SK-N-SH (cell line): ENCODE data around the gene DYNLT2B.
"Not testable (repeated sequence)": the region's sequence is repeated elsewhere in the genome, so short reads cannot be mapped to it uniquely, and the experiment has no call there.

Experiments
- CTCF ChIP-seq: fragments of 200-600 bp; sonication (generic); IDR thresholded peaks from 2 replicates; pipeline ENCODE4 v1.6.1; 2017; ENCODE audit warnings: antibody characterized with exemption, mild to moderate bottlenecking, moderate library complexity
- ELF1 ChIP-seq: IDR thresholded peaks from 2 replicates; pipeline ENCODE4 v1.4.0; 2012
- EP300 ChIP-seq, 2 experiments: IDR thresholded peaks; 2 replicates each; pipeline versions ENCODE4 v1.4.0 to v1.6.1; 2012; ENCODE audit warnings: borderline replicate concordance in 1 of 2, low read depth in 1 of 2, low read length in 1 of 2
- FOSL2 ChIP-seq: IDR thresholded peaks from 2 replicates; pipeline ENCODE4 v1.4.0; 2012; ENCODE audit warnings: low read depth, mild to moderate bottlenecking, moderate library complexity, borderline replicate concordance
- FOXM1 ChIP-seq: IDR thresholded peaks from 2 replicates; pipeline ENCODE4 v1.4.0; 2012; ENCODE audit warnings: low read depth, mild to moderate bottlenecking
- POLR2AphosphoS5 ChIP-seq: IDR thresholded peaks from 2 replicates; pipeline ENCODE4 v1.6.1; 2012; ENCODE audit warnings: low read depth, low read length
- RAD21 ChIP-seq: IDR thresholded peaks from 2 replicates; pipeline ENCODE4 v1.6.1; 2012; ENCODE audit warnings: mild to moderate bottlenecking, low read length
- RCOR1 ChIP-seq: fragments of 150-350 bp; IDR thresholded peaks from 2 replicates; pipeline ENCODE4 v1.6.1; 2017; ENCODE audit warnings: antibody characterized with exemption, low read length
- SIN3A ChIP-seq: IDR thresholded peaks from 2 replicates; pipeline ENCODE4 v1.6.1; 2012; ENCODE audit warnings: low read depth, mild to moderate bottlenecking, low read length, moderate library complexity, borderline replicate concordance
- USF1 ChIP-seq: IDR thresholded peaks from 2 replicates; pipeline ENCODE4 v1.4.0; 2012; ENCODE audit warnings: low read depth, borderline replicate concordance
- USF2 ChIP-seq: fragments of 150-350 bp; IDR thresholded peaks from 2 replicates; pipeline ENCODE4 v1.6.1; 2017; ENCODE audit warnings: antibody characterized with exemption, low read length, low read depth, borderline replicate concordance

- TF ChIP-seq RCOR1; CTCF; ELF1; POLR2AphosphoS5; USF1; FOXM1; SIN3A; EP300 (IDR thresholded peaks at IDR 0.05; ENCODE audit: borderline replicate concordance in 1 of 2, low read depth in 1 of 2, low read length in 1 of 2); FOSL2; RAD21; USF2: not testable (repeated sequence)
Observed at GRCh38 chr3:196314086-196314485, 4.0 kb downstream of the DYNLT2B start.
